Fibroblast of lung (primary cell): ENCODE measurements around the gene CACNA2D3. TPM values are rescaled to one million over a fixed set of nuclear protein-coding genes. Genes with fewer than 3 reads are reported as not detected.

ENCODE experiments used
- DNase-seq, 2 donors: peaks; one replicate each; pipeline versions ENCODE4 v3.0.0 to v3.0.0-alpha.2; 2010; ENCODE audit warnings: low read depth in 2 of 2
- H2AFZ ChIP-seq: 2 replicates; pipeline ENCODE4 v1.5.1; 2012; ENCODE audit warnings: low read length, control low read depth, inconsistent platforms
- H3K27ac ChIP-seq: 2 replicates; pipeline ENCODE4 v1.5.1; 2011; ENCODE audit warnings: low read length, control low read depth; ENCODE audit not compliant: insufficient read depth
- H3K27me3 ChIP-seq: 2 replicates; pipeline ENCODE4 v1.5.1; 2011; ENCODE audit warnings: mild to moderate bottlenecking, low read length; ENCODE audit not compliant: control insufficient read depth, insufficient read depth
- H3K36me3 ChIP-seq: 2 replicates; pipeline ENCODE4 v1.5.1; 2011; ENCODE audit warnings: low read length; ENCODE audit not compliant: control insufficient read depth, insufficient read depth
- H3K4me1 ChIP-seq: 2 replicates; pipeline ENCODE4 v1.5.1; 2011; ENCODE audit warnings: low read length; ENCODE audit not compliant: control insufficient read depth, insufficient read depth; ENCODE audit errors: extremely low read depth
- H3K4me2 ChIP-seq: 2 replicates; pipeline ENCODE4 v1.5.1; 2011; ENCODE audit warnings: low read length, control low read depth; ENCODE audit not compliant: insufficient read depth; ENCODE audit errors: extremely low read depth
- H3K4me3 ChIP-seq, 4 experiments: fragments of 200-600 bp in 1 of 4; sonication (generic) in 1 of 4; replicated peaks in 1 of 4; 2 replicates each; pipeline ENCODE4 v1.5.1; 2011 to 2016; ENCODE audit warnings: low read length in 4 of 4, low read depth in 3 of 4, mild to moderate bottlenecking in 3 of 4, control low read depth in 2 of 4, inconsistent platforms in 1 of 4, mixed read lengths in 1 of 4; ENCODE audit not compliant: insufficient read depth in 1 of 4; ENCODE audit errors: control extremely low read depth in 1 of 4
- H3K79me2 ChIP-seq: 2 replicates; pipeline ENCODE4 v1.5.1; 2012; ENCODE audit warnings: mild to moderate bottlenecking, low read length, inconsistent platforms; ENCODE audit not compliant: control insufficient read depth, insufficient read depth
- H3K9ac ChIP-seq: 2 replicates; pipeline ENCODE4 v1.5.1; 2011; ENCODE audit warnings: mild to moderate bottlenecking, low read length, control low read depth; ENCODE audit not compliant: insufficient read depth
- H3K9me3 ChIP-seq: 2 replicates; pipeline ENCODE4 v1.5.1; 2012; ENCODE audit warnings: low read depth, low read length; ENCODE audit not compliant: control insufficient read depth, insufficient read depth
- H4K20me1 ChIP-seq: 2 replicates; pipeline ENCODE4 v1.5.1; 2011; ENCODE audit warnings: low read length; ENCODE audit not compliant: control insufficient read depth, insufficient read depth; ENCODE audit errors: extremely low read depth
- CTCF ChIP-seq, 2 donors: IDR thresholded peaks in 1 of 2; conservative IDR thresholded peaks in 1 of 2; 1 replicate in 1 of 2; 2 replicates in 1 of 2; pipeline ENCODE4 v1.5.1; 2011 to 2012; ENCODE audit warnings: low read length in 2 of 2, control low read depth in 1 of 2, inconsistent platforms in 1 of 2, low read depth in 1 of 2, mild to moderate bottlenecking in 1 of 2
- EZH2 ChIP-seq: IDR thresholded peaks from 2 replicates; pipeline ENCODE4 v1.5.1; 2012; ENCODE audit warnings: low read length, control low read depth, mild to moderate bottlenecking; ENCODE audit errors: missing control alignments
- polyA plus RNA-seq, 2 donors: library from polyadenylated mRNA; depleted of rRNA in 1 of 2; stranded (reverse) in 1 of 2; unstranded in 1 of 2; fragments of >200 nt; gene quantifications; 2 replicates each; pipeline ENCODE4 v1.2.1, GENCODE V29; 2011 to 2012; ENCODE audit warnings: missing spikeins in 1 of 2
- total RNA-seq: library from RNA; depleted of rRNA; stranded (reverse); fragments of >200 nt; gene quantifications from 2 replicates; pipeline ENCODE4 v1.2.1, GENCODE V29; 2014

CACNA2D3 gene
- total and polyA plus RNA-seq, 2 donors (not counting 1 experiment from before 2014, with no cell fraction given), result 1.8 to 11.5 TPM

GRCh38 chr3:54547051-54547450, 424.7 kb downstream of the CACNA2D3 start:
- no peak for TF ChIP-seq CTCF (conservative IDR thresholded peaks at IDR 0.05 in 1 of 2, IDR thresholded peaks at IDR 0.05 in 1 of 2; ENCODE audit: low read depth in 1 of 2, low read length in 2 of 2)
- DNase-seq, result no peak
- no peak overlapping the region for H2AFZ ChIP-seq
- H3K4me1 ChIP-seq, result no peaks in the 10 kb centered on the region
- no peaks in the 10 kb centered on the region for H3K27me3 ChIP-seq
- no peak overlapping the region for H3K4me3 ChIP-seq
- H3K9ac ChIP-seq, result no peak overlapping the region
- no peak overlapping the region for H3K4me2 ChIP-seq
- no peaks in the 10 kb centered on the region for H3K79me2 ChIP-seq
- H3K27ac ChIP-seq, result no peak overlapping the region
- no peaks in the 10 kb centered on the region for H3K36me3 ChIP-seq
- no peaks in the 10 kb centered on the region for H4K20me1 ChIP-seq
- H3K9me3 ChIP-seq, result no peaks in the 10 kb centered on the region

DNA sequence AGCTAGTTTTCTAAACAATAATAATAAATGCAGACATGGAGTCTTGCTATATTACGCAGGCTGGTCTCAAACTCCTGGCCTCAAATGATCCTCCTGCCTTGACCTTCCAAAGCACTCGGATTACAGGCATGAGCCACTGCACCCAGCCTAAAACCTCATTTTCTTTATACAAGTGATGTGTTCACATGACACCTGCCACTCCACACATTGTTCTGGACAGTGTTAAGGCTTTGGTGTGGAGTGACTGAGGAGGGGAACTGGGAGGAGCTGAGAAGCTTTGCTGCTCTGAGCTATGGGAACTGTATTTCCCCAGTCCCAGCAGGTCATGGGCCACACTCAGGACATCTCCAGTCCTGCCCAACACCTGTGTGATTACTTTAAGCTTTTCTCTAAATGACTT, 425.5 kb downstream of the CACNA2D3 start:
- H3K27me3 ChIP-seq, result no peaks in the 10 kb centered on the region
- no peak overlapping the region for H3K27ac ChIP-seq
- DNase-seq, result no peak
- H4K20me1 ChIP-seq, result no peaks in the 10 kb centered on the region
- no peak overlapping the region for H2AFZ ChIP-seq
- no peaks in the 10 kb centered on the region for H3K9me3 ChIP-seq
- no peaks in the 10 kb centered on the region for H3K36me3 ChIP-seq
- H3K4me3 ChIP-seq, result no peak overlapping the region
- H3K9ac ChIP-seq, result no peak overlapping the region
- H3K79me2 ChIP-seq, result no peaks in the 10 kb centered on the region
- no peak overlapping the region for H3K4me2 ChIP-seq
- no peaks in the 10 kb centered on the region for H3K4me1 ChIP-seq
- TF ChIP-seq CTCF (conservative IDR thresholded peaks at IDR 0.05 in 1 of 2, IDR thresholded peaks at IDR 0.05 in 1 of 2; ENCODE audit: low read depth in 1 of 2, low read length in 2 of 2) (no peak), EZH2 (no peak)

DNA sequence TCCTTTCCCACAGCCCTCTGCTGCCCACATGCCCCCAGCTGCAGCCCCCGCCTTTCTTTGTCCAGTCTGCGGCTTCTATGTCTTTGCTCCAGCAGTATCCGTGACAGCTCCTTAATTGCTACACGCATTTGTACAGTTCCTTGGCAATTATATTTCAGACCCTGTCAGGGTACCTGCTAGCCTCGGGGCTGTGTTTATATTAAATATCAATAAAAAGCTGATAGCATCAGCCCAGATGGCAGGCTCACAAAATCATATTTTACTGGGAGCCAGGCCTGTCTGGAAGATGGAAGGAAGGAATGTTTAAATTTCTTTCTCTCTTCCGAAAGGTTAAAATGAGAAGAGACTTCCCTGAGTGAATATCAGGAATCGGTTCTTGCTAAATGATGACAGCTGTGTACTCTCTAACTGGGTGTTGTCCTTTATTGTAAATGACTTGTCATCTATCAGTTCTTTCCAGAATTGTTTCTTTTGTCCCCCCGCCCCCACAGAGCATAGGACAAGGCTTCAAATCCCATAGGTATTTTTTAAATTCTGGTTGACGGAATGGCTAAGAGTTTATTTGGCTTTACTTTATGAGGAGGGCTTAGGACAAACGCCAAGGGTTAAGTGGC, 427.4 kb downstream of the CACNA2D3 start:
- no peak overlapping the region for H2AFZ ChIP-seq
- H3K27me3 ChIP-seq, result no peaks in the 10 kb centered on the region
- DNase-seq, result no peak
- no peak for TF ChIP-seq CTCF (conservative IDR thresholded peaks at IDR 0.05 in 1 of 2, IDR thresholded peaks at IDR 0.05 in 1 of 2; ENCODE audit: low read depth in 1 of 2, low read length in 2 of 2)
- TF ChIP-seq EZH2, result no peak
- no peak overlapping the region for H3K4me3 ChIP-seq
- no peaks in the 10 kb centered on the region for H4K20me1 ChIP-seq
- no peak overlapping the region for H3K27ac ChIP-seq
- no peaks in the 10 kb centered on the region for H3K79me2 ChIP-seq
- H3K4me1 ChIP-seq, result no peaks in the 10 kb centered on the region
- H3K9me3 ChIP-seq, result no peaks in the 10 kb centered on the region
- H3K4me2 ChIP-seq, result no peak overlapping the region
- no peaks in the 10 kb centered on the region for H3K36me3 ChIP-seq
- H3K9ac ChIP-seq, result no peak overlapping the region
